Stimulated activated CD8-positive, alpha-beta memory T cell treated with anti-CD3 and anti-CD28 coated beads, Interleukin-2, amount 100 ng/mL, for 1 hour (primary cell): Measurements from ENCODE around the gene HRK.

Source experiments
- DNase-seq, 2 donors: peaks; one replicate each; pipeline ENCODE4 v3.0.0-alpha.2; 2020; ENCODE audit warnings: low read depth in 2 of 2

The HRK gene

GRCh38 chr12:116867523-116867922, 13.7 kb downstream of the HRK start:
- DNase-seq, result no peak

- no peak for DNase-seq
These were observed 16.7 kb downstream of the HRK start for GRCh38 chr12:116864371-116865160.

- no peak for DNase-seq
These were observed 17.9 kb downstream of the HRK start for GRCh38 chr12:116863275-116863767.

GRCh38 chr12:116862167-116862566, 19.1 kb downstream of the HRK start:
- DNase-seq, result no peak

DNA sequence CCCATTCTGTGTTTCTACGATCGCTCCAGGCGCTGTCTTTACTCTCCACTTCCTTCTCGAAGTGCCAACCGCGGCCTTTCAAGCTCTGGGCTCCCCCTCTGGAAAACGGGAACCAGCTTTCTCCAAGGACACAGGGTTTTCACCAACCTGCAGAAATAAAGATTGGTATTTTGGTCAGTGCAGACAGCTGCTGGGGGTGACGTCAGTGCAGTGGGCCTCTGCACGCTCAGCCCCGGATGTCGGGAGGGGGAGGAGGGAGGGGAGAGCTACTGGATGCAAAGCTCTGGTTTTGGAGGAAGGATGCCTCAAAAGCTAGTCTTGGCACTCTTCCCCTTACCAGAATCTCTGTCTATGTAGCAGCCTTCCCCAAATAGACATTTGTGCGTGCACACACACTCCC, 19.9 kb downstream of the HRK start:
- no peak for DNase-seq

DNA sequence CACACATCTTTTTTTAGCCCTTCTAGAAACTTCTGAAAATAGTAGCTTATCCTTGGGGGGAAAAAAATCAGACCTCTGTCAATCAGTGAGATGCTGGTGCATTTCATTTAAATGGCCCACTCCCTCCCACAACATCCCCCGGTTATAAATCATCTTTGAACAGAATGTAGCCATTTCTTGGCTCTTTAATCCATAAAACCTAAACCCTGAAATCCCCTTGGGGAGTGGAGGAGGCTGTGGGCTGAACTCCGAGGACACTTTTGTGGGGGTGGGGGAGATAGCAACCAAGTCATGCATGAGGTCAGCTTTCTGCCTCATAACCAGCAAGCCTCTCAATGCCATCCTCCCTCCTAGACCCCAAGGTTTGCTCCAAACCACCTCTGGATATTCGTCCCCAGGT, 21.0 kb downstream of the HRK start:
- DNase-seq, result no peak

DNA sequence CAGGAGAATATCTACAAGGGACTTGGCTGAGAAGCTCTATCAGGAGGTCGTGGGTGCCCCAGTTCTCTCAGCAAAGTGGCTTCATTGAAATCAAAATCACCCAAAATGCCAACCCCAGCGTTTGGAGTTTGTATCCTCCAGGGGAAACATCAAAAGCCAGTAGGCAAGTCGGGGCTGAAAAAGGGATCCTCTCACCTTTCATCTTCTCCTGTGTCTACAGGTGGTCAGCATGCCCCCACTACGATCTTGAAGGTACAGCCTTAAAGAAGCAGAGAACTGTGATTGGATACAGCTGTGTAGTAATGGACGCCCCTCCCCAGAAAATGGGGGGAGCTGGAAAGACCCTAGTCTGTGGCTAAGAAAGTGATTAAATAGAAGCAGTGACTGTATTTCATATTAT, 22.2 kb downstream of the HRK start:
- DNase-seq, result no peak

DNA sequence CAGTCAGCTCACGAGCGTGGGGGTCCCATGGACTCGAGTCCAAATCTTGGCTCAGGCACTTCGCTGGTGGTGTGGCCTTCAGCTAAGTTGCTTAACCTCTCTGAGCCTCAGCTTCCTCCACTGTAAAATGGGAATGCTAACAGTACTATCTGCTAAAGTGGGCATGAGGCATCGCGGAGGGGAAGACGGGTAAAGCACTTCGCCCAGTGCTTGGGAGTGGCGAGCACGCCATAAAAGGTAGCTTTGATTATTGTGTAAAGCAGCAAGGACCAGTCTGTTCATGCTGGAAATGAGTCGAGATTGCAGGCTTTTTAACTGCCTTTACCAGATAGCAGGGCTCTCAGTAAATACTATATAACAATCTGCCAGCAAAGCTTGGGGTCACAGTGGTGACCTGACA, 24.5 kb downstream of the HRK start:
- DNase-seq, result no peak

GRCh38 chr12:116855744-116856470, 25.3 kb downstream of the HRK start:
- DNase-seq, result no peak

DNA sequence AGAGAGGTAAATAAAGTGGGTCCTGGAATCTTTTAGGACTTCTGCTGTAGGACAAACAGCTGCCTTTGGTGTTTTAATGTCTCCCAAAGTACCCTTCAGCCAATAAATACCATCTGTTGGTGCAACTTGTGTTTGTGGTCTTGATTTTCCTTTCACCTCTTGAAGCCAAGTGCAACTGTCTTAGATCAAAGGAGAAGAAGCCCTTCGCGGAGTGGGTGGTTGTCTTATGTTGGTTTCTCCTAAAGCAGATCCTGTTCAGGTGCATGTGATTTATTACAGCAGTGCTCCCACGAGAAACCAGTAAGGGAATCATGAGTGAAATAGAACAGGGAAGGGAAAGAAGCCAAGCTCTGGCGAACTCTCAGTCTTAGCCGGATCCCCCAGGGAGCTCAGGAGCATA, 27.7 kb downstream of the HRK start:
- DNase-seq, result no peak

- no peak for DNase-seq
These were observed 28.9 kb downstream of the HRK start for GRCh38 chr12:116852303-116852702.

GRCh38 chr12:116849216-116849615, 32.0 kb downstream of the HRK start:
- DNase-seq, result no peak

DNA sequence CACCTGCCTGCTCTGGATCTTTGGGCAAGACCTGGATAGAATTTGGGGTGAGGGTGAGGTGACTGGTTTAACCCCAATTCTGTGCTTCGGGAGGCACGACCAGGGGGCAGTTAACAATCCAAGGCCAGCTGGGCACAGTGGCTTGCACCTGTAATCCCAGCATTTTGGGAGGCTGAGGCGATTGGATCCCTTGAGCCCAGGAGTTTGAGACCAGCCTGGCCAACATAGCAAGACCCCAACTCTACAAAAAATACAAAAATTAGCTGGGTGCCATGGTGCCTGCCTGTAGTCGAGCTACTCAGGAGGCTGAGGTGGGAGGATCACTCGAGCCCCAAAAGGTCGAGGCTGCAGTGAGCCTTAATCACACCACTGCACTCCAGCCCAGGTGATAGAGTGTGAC, 38.2 kb downstream of the HRK start:
- DNase-seq, result no peak

DNA sequence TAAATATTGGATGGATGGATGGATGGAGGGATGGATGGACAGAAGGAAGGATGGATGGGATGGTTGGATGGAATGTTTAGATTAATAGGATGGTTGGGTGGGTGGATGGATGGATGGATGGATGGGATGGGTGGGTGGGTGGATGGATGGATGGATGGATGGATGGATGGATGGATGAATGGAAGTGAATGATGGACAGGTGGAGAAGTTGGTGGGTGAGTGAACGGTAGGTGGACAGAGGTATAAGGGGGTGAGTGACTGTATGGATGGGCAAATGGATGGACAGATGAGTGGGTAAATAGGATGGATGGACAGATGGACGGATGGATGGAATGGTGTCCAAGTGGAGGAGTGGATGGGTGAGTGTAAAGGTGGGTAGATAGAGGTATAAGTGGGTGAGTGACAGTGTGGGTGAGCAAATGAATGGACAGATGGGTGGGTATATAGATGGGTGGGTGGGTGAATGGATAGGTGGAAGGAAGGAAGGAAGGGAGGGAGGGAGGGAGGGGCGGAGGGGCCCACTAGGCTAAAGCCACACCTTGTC, 41.9 kb downstream of the HRK start:
- no peak for DNase-seq

DNA sequence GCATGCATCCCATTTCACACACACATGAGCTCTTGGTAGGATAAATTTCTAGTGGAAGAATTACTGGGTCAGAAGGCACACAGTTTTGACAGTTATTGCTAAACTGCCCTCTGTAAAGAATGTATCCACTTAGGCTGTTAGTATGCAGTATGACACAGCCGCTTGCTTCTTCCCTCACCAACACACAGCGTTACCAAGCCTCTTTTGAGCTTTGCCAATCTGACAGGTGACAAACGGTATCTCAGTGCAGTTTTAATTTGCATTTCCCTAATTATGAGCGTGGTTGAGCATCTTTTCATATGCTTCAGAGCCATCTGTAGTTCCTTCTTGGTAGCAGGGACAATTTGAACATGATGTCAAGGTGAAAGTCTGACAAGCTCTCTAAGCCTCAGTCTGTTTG, 42.9 kb downstream of the HRK start:
- DNase-seq, result no peak

GRCh38 chr12:116837097-116837496, 44.1 kb downstream of the HRK start:
- no peak for DNase-seq

DNA sequence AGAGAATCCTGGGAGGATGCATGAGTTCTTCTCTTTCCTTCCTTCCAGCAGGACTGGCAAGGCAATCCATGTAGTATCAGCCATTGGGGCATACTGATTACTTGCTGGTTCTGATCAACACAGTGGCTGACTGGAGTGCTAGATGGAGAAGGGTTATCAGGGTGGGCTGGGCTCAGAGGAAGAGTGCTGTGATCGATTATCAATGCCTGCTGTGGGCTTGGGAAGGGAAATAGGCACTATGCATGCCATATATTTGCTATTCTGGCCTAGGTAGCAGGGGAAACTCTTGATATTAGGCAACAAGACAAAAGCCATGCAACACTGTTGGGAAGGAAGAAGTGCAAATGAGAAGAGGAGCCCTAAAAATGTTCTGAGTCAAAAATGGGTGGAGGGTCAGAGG, 45.8 kb downstream of the HRK start:
- no peak for DNase-seq

GRCh38 chr12:116833474-116833873, 47.8 kb downstream of the HRK start:
- DNase-seq, result no peak

GRCh38 chr12:116832353-116832752, 48.9 kb downstream of the HRK start:
- DNase-seq, result no peak

DNA sequence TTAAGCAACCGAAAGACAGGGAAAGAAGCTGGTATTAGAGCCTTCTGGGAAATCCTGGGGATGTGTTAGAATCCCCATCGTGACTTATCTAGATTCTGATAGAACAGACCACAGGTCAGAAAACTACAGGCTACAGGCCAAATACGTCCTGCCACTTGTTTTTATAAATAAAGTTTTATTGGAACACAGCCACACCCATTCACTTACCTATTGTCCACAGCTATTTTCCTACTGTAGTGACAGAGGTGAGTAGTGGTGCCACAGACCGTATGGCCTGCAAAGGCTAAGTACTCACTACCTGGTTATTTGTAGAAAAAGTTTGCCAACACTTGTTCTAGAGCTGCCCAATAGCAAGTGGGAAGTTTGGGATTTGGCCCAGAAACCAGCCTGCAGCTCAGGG, 53.8 kb downstream of the HRK start:
- DNase-seq, result no peak

DNA sequence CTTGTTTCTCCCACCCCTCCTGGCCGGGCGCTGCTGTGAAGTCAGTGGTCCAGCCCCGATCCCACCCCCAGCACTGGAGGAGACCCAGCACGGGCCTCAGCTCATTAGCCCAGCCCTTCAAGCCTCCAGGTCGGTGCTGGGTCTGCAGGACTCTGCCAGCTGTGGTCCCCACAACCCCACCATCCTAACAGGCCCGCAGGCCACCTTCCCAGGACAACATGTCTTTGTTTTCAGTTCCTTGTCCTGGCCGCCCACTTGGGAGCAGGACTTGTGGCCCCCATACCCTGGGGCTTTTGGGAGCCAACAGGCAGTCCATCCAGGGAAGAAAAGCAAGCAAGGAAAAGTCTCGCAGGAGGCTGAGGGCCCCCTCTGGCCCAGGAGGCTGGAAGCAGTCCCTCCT, 60.0 kb downstream of the HRK start:
- DNase-seq, result no peak

DNA sequence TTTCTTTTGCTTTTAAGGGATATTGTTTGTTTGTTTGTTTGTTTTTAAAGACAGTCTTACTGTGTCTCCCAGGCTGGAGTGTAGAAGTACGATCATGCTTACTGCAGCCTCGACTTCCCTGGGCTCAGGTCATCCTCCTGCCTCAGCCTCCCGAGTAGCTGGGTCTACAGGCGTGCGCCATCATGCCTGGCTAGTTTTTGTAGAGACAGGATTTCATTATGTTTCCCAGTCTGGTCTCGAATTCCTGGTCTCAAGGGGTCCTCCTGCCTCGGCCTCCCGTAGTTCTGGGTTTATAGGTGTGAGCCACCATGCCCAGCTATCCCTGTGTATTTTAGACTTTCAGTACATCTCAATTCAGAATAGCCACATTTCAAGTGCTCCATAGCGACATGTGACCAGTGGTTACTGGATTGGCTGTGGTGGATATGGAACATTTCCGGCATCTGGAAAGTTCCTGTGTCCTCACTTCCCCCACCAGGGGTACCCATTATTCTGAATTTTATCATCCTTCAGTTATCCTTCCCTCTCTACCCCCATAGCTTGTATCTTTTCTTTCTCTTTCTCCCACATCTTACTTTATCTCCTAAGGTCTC, 61.1 kb downstream of the HRK start:
- no peak for DNase-seq
